HEK293T (cell line): ENCODE measurements around the gene NDUFS7.

ENCODE experiments used
- BHLHE40 ChIP-seq: fragments of 450-650 bp; IDR thresholded peaks from 2 replicates; pipeline ENCODE4 v1.6.1; 2016; ENCODE audit warnings: mild to moderate bottlenecking, moderate library complexity, borderline replicate concordance
- CTBP1 ChIP-seq: fragments of 450-650 bp; IDR thresholded peaks from 2 replicates; pipeline ENCODE4 v1.6.1; 2016; ENCODE audit warnings: borderline replicate concordance
- ELF4 ChIP-seq: fragments of 450-650 bp; IDR thresholded peaks from 2 replicates; pipeline ENCODE4 v1.6.1; 2017; ENCODE audit warnings: antibody characterized with exemption
- FOXM1 ChIP-seq: fragments of 450-650 bp; IDR thresholded peaks from 2 replicates; pipeline ENCODE4 v1.6.1; 2017; ENCODE audit warnings: mild to moderate bottlenecking, borderline replicate concordance
- HDGF ChIP-seq: fragments of 450-650 bp; IDR thresholded peaks from 2 replicates; pipeline ENCODE4 v1.6.1; 2017; ENCODE audit warnings: antibody characterized with exemption, borderline replicate concordance
- SP1 ChIP-seq: fragments of 450-650 bp; IDR thresholded peaks from 2 replicates; pipeline ENCODE4 v1.6.1; 2017
- SUZ12 ChIP-seq: fragments of 450-650 bp; IDR thresholded peaks from 2 replicates; pipeline ENCODE4 v1.6.1; 2016; ENCODE audit warnings: mild to moderate bottlenecking
- TARDBP ChIP-seq: fragments of 450-650 bp; IDR thresholded peaks from 2 replicates; pipeline ENCODE4 v1.6.1; 2016
- ZNF384 ChIP-seq: fragments of 450-650 bp; IDR thresholded peaks from 2 replicates; pipeline ENCODE4 v1.6.1; 2016

- no peak for TF ChIP-seq ZNF384
- TF ChIP-seq HDGF = no peak
- TF ChIP-seq FOXM1 = no peak
- TF ChIP-seq TARDBP = no peak
- no peak for TF ChIP-seq BHLHE40
- TF ChIP-seq SUZ12 = no peak
- TF ChIP-seq ELF4 = no peak
- TF ChIP-seq SP1 = no peak
- TF ChIP-seq CTBP1 = no peak
Measured at GRCh38 chr19:1379961-1380489, 3.7 kb upstream of the NDUFS7 start.
